Ovary (tissue), 3 donors: ENCODE data around the gene NPAS3.

Experiments
- EP300 ChIP-seq: sonication (generic); formaldehyde crosslinking; IDR thresholded peaks from one replicate; pipeline ENCODE4 v1.6.1; 2017; ENCODE audit warnings: antibody characterized with exemption
- POLR2A ChIP-seq: fragments of 450-650 bp; IDR thresholded peaks from one replicate; pipeline ENCODE4 v1.6.1; 2017; ENCODE audit warnings: antibody characterized with exemption, mild to moderate bottlenecking, moderate library complexity
- TF ChIP-seq, protein P1 (sequence below), 3 donors: fragments of 450-650 bp in 2 of 3; fragments of 200-600 bp in 1 of 3; IDR thresholded peaks; one replicate each; pipeline versions ENCODE4 v1.5.1 to v1.8.0; 2016 to 2022; ENCODE audit warnings: antibody characterized with exemption in 3 of 3, mild to moderate bottlenecking in 1 of 3
- donor health status: DM: no; HTN: no; CAD: no.

DNA sequence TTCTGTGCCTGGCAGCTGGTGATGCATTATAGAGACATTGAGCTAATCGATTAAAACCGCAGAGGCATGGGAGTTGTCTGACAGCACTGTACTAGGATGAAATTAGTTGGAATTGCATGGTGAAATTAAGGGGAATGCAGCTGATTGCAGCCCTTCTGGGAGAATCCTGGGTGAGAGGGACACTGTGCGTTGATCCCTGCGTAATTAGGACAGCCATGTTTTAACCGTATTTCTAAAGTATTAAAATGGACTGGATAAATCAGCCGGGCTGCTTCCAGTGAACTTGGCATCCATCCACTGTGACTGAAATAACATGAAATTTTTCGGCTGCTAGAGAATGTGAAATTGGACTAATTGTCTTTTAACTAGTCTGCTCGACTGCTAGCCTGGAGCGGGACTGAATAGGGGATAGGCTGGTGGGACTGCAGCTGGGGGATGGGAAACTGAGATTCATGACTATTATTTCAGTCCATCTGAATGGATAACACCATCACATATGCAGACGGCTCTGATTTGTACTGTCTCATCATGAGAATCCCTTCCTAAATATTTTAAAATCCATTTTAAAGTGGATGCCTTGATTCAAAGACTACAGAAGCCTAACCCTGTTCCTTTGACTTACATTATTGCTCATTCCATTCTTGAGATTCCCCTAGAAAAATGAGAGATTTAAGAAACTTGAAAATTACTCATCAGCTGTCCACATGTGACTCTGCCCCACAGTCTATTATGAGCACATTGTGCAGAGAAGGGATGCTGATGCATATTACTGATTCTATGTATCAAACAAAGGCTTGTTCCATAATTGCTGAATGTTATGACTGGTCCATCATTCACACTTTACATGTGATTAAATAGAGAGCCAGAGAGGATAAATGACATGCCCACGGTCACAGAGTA is 343.9 kb downstream of the NPAS3 start:
- TF ChIP-seq, protein P1, sequence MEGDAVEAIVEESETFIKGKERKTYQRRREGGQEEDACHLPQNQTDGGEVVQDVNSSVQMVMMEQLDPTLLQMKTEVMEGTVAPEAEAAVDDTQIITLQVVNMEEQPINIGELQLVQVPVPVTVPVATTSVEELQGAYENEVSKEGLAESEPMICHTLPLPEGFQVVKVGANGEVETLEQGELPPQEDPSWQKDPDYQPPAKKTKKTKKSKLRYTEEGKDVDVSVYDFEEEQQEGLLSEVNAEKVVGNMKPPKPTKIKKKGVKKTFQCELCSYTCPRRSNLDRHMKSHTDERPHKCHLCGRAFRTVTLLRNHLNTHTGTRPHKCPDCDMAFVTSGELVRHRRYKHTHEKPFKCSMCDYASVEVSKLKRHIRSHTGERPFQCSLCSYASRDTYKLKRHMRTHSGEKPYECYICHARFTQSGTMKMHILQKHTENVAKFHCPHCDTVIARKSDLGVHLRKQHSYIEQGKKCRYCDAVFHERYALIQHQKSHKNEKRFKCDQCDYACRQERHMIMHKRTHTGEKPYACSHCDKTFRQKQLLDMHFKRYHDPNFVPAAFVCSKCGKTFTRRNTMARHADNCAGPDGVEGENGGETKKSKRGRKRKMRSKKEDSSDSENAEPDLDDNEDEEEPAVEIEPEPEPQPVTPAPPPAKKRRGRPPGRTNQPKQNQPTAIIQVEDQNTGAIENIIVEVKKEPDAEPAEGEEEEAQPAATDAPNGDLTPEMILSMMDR (IDR thresholded peaks at IDR 0.05) = no peak
- TF ChIP-seq POLR2A = no peak
- no peak for TF ChIP-seq EP300
